Endothelial cell of umbilical vein (primary cell): ENCODE data around the gene RASGEF1C. TPM values are rescaled to one million over a fixed set of nuclear protein-coding genes. Genes with fewer than 3 reads are reported as not detected.

Source experiments
- BruUV-seq: library from RNA; stranded (reverse); fragments of 400-500 nt; replicated peaks from 2 replicates; lab custom pipeline; 2021; lab: Mats Ljungman, UMichigan
- CTCF ChIA-PET: fragments of 300-600, 350-600 bp; sonication (Branson Sonifier 250); formaldehyde crosslinking; loops from one replicate; lab custom pipeline; 2021; ENCODE audit warnings: antibody characterized with exemption, inconsistent platforms; lab: Charles Lee
- POLR2A ChIA-PET: fragments of 300-600, 350-600 bp; sonication (Branson Sonifier 250); formaldehyde crosslinking; loops from one replicate; lab custom pipeline; 2021; ENCODE audit warnings: antibody characterized with exemption, inconsistent platforms; lab: Charles Lee
- DNase-seq: peaks from one replicate; pipeline ENCODE4 v3.0.0-alpha.2; 2011; ENCODE audit warnings: low read depth, low spot score
- FAIRE-seq: peaks from 2 replicates; lab custom pipeline; 2011; peaks lifted over from hg19 to GRCh38; lab: Jason Lieb, UNC
- H2AFZ ChIP-seq: 2 replicates; pipeline ENCODE4 v1.6.0; 2012; ENCODE audit warnings: low read depth, low read length, control low read depth, inconsistent platforms
- H3K27ac ChIP-seq: 2 replicates; pipeline ENCODE4 v1.5.1; 2011; ENCODE audit warnings: low read depth, mild to moderate bottlenecking, control low read depth, low read length, moderate library complexity; ENCODE audit not compliant: insufficient read depth
- H3K27me3 ChIP-seq, 2 experiments: 2 replicates each; pipeline versions ENCODE4 v1.6.0 to v1.6.1; 2011; ENCODE audit warnings: low read length in 2 of 2, mixed read lengths in 1 of 2; ENCODE audit not compliant: control insufficient read depth in 2 of 2, insufficient read depth in 2 of 2
- H3K36me3 ChIP-seq, 2 experiments: 2 replicates in 1 of 2; 3 replicates in 1 of 2; pipeline ENCODE4 v1.5.1; 2011; ENCODE audit warnings: low read length in 2 of 2, mild to moderate bottlenecking in 1 of 2, moderate library complexity in 1 of 2; ENCODE audit not compliant: control insufficient read depth in 2 of 2, insufficient read depth in 2 of 2; ENCODE audit errors: extremely low read depth in 1 of 2
- H3K4me1 ChIP-seq: 3 replicates; pipeline ENCODE4 v1.5.1; 2011; ENCODE audit warnings: mild to moderate bottlenecking, low read length; ENCODE audit not compliant: control insufficient read depth, insufficient read depth; ENCODE audit errors: extremely low read depth
- H3K4me2 ChIP-seq: 2 replicates; pipeline ENCODE4 v1.6.1; 2011; ENCODE audit warnings: low read length, control low read depth, mixed read lengths; ENCODE audit not compliant: insufficient read depth
- H3K4me3 ChIP-seq, 3 experiments: fragments of 200-600 bp in 1 of 3; sonication (generic), shearing (Covaris generic) in 1 of 3; replicated peaks in 1 of 3; 2 replicates each; pipeline ENCODE4 v1.5.1; 2011 to 2016; ENCODE audit warnings: control low read depth in 3 of 3, low read length in 3 of 3, mild to moderate bottlenecking in 2 of 3, inconsistent platforms in 1 of 3, low read depth in 1 of 3, moderate library complexity in 1 of 3; ENCODE audit not compliant: insufficient read depth in 1 of 3
- H3K79me2 ChIP-seq: 2 replicates; pipeline ENCODE4 v1.6.0; 2012; ENCODE audit warnings: low read length, inconsistent platforms; ENCODE audit not compliant: control insufficient read depth, insufficient read depth
- H3K9ac ChIP-seq: replicated peaks from 2 replicates; pipeline ENCODE3; 2011; ENCODE audit warnings: low read length, control low read depth; ENCODE audit not compliant: insufficient read depth; ENCODE audit errors: extremely low read depth
- H3K9me1 ChIP-seq: replicated peaks from 3 replicates; pipeline ENCODE4 v1.6.0; 2011; ENCODE audit warnings: mild to moderate bottlenecking, low read length; ENCODE audit not compliant: control insufficient read depth, insufficient read depth; ENCODE audit errors: extremely low read depth
- H3K9me3 ChIP-seq: replicated peaks from 2 replicates; pipeline ENCODE4 v1.5.1; 2012; ENCODE audit warnings: low read length, inconsistent platforms; ENCODE audit not compliant: control insufficient read depth, insufficient read depth
- H4K20me1 ChIP-seq: replicated peaks from 2 replicates; pipeline ENCODE3; 2011; ENCODE audit warnings: mild to moderate bottlenecking, low read length; ENCODE audit not compliant: control insufficient read depth, insufficient read depth; ENCODE audit errors: extremely low read depth
- CTCF ChIP-seq, 2 donors: IDR thresholded peaks; 1 replicate in 1 of 2; 2 replicates in 1 of 2; pipeline ENCODE4 v1.5.1; 2011; ENCODE audit warnings: low read length in 2 of 2, mild to moderate bottlenecking in 2 of 2, moderate library complexity in 2 of 2, control low read depth in 1 of 2, inconsistent platforms in 1 of 2, low read depth in 1 of 2; ENCODE audit not compliant: insufficient read depth in 1 of 2; ENCODE audit errors: extremely low read depth in 1 of 2
- EZH2 ChIP-seq: IDR thresholded peaks from 2 replicates; pipeline ENCODE4 v1.6.1; 2012; ENCODE audit warnings: borderline replicate concordance, low read depth, mild to moderate bottlenecking, moderate library complexity, low read length, inconsistent platforms; ENCODE audit not compliant: severe bottlenecking
- FOS ChIP-seq: IDR thresholded peaks from 2 replicates; pipeline ENCODE4 v1.6.1; 2011; ENCODE audit warnings: mild to moderate bottlenecking, low read length, moderate library complexity, borderline replicate concordance; ENCODE audit not compliant: insufficient read depth
- GATA2 ChIP-seq: IDR thresholded peaks from 2 replicates; pipeline ENCODE4 v1.7.0; 2011; ENCODE audit warnings: low read depth, mild to moderate bottlenecking, moderate library complexity, mixed read lengths, low read length; ENCODE audit not compliant: insufficient read length, insufficient read depth
- JUN ChIP-seq: IDR thresholded peaks from 2 replicates; pipeline ENCODE4 v1.6.1; 2011; ENCODE audit warnings: borderline replicate concordance, low read depth; ENCODE audit not compliant: insufficient read length, insufficient read depth
- MYC ChIP-seq: IDR thresholded peaks from one replicate; pipeline ENCODE4 v1.6.1; 2011; ENCODE audit warnings: mild to moderate bottlenecking, low read depth, low read length
- POLR2A ChIP-seq: IDR thresholded peaks from 2 replicates; pipeline ENCODE4 v1.6.1; 2012; ENCODE audit warnings: low read depth, mild to moderate bottlenecking, control low read depth, low read length
- POLR2AphosphoS5 ChIP-seq: IDR thresholded peaks from 2 replicates; pipeline ENCODE4 v1.6.1; 2012; ENCODE audit warnings: low read depth, mild to moderate bottlenecking, control low read depth, low read length, moderate library complexity; ENCODE audit not compliant: insufficient read depth
- dilution Hi-C: fragments of 300-500 bp; cut with MboI; formaldehyde crosslinking; loops from one replicate; pipeline ENCODE4 v1.15.0; 2019; ENCODE audit warnings: low sequenced_read_pairs; ENCODE audit not compliant: extremely low pct_ligation_motif_present
- intact Hi-C: fragments of 100-400 bp; cut with micrococcal nuclease; formaldehyde crosslinking; loops from one replicate; pipeline ENCODE4 v1.10.0; 2022
- polyA plus RNA-seq, 4 experiments: library from polyadenylated mRNA; depleted of rRNA in 3 of 4; stranded (reverse) in 3 of 4; unstranded in 1 of 4; fragments of >200 nt; gene quantifications; 2 replicates each; pipeline versions ENCODE4 v1.2.1 to v1.2.3, GENCODE V29; 2011 to 2012; ENCODE audit warnings: missing spikeins in 1 of 4
- total RNA-seq: library from RNA; stranded (reverse); gene quantifications from 2 replicates; pipeline ENCODE4 v1.2.3, GENCODE V29; 2021

Gene RASGEF1C
- total and polyA plus RNA-seq, 2 donors (not counting 3 experiments of a cell fraction or from before 2014, with no cell fraction given): not detected

DNA sequence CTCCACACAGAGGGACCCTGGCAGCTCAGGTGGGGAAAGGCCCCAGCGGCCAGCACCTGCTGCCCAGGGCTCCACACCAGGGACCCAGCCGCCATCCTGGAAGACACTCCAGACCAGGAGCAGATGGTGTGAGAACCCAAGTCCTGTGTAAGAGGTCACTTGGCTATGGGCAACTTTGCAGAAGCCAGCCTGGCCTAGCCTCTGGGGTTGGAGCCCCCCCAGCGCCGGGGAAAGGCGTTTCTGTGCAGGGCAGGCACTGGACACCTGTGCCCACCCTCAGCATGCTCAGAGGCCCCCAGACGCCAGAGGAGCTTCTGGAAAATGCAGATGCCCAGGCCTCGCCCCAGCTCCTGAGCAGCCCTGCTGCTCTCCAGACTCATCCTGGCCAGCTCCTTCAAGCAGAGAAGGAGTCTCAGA is 34.0 kb downstream of the RASGEF1C start:
- intact Hi-C loops: no loop called here
- ChIA-PET POLR2A (no interaction called here), CTCF (no interaction called here)
- no peaks in the 10 kb centered on the region for H3K36me3 ChIP-seq
- no peak overlapping the region for H3K9ac ChIP-seq
- H3K79me2 ChIP-seq: no peaks in the 10 kb centered on the region
- BruUV-seq: no TSS peak
- H3K27ac ChIP-seq: no peak overlapping the region
- H3K9me3 ChIP-seq: no peaks in the 10 kb centered on the region
- no peaks in the 10 kb centered on the region for H3K9me1 ChIP-seq
- FAIRE-seq (no peak), DNase-seq (no peak)
- no peaks in the 10 kb centered on the region for H3K4me1 ChIP-seq
- dilution Hi-C loops: no loop called here
- H3K4me3 ChIP-seq: no peak overlapping the region
- no peak for TF ChIP-seq EZH2
- TF ChIP-seq POLR2A: no peak
- TF ChIP-seq FOS: no peak
- no peak for TF ChIP-seq JUN
- TF ChIP-seq GATA2: no peak
- TF ChIP-seq MYC: no peak
- no peak overlapping the region for H3K4me2 ChIP-seq
- no peak overlapping the region for H2AFZ ChIP-seq
- no peaks in the 10 kb centered on the region for H4K20me1 ChIP-seq
- no peaks in the 10 kb centered on the region for H3K27me3 ChIP-seq

GRCh38 chr5:180174587-180174972 is 34.4 kb downstream of the RASGEF1C start:
- CTCF ChIA-PET: no interaction called here

More at GRCh38 chr5:180174587-180174972, 34.4 kb downstream of the RASGEF1C start:
- BruUV-seq: no TSS peak
- Histone ChIP-seq H3K9me3 (no peaks in the 10 kb centered on the region), H3K27ac (no peak overlapping the region), H3K4me2 (no peak overlapping the region), H3K36me3 (no peaks in the 10 kb centered on the region), H2AFZ (no peak overlapping the region), H3K27me3 (no peaks in the 10 kb centered on the region), H3K9ac (no peak overlapping the region), H3K4me1 (no peaks in the 10 kb centered on the region), H4K20me1 (no peaks in the 10 kb centered on the region), H3K9me1 (no peaks in the 10 kb centered on the region), H3K79me2 (no peaks in the 10 kb centered on the region), H3K4me3 (no peak overlapping the region)
- no peak for FAIRE-seq
- dilution Hi-C loops: no loop called here
- intact Hi-C loops: no loop called here
- DNase-seq: no peak
- POLR2A ChIA-PET: no interaction called here
- TF ChIP-seq CTCF (IDR thresholded peaks at IDR 0.05; ENCODE audit: extremely low read depth in 1 of 2, insufficient read depth in 1 of 2, low read depth in 1 of 2, low read length in 2 of 2) (no peak), JUN (no peak), EZH2 (no peak), MYC (no peak), POLR2AphosphoS5 (no peak), POLR2A (no peak)
